DND-41 (cell line): Measurements from ENCODE around the gene TNS1.

Experiments
- ATAC-seq: fragments of 200-7000 bp; cut with Tn5 transposase; 3 replicates; pipeline ENCODE4 v1.9.1; 2021; ENCODE audit warnings: low read depth; ENCODE audit not compliant: insufficient read depth
- DNase-seq: peaks from one replicate; pipeline ENCODE4 v3.0.0-alpha.2; 2020
- H2AFZ ChIP-seq: 2 replicates; pipeline ENCODE4 v1.6.0; 2012; ENCODE audit warnings: low read depth, low read length
- H3K27ac ChIP-seq: 2 replicates; pipeline ENCODE4 v1.5.1; 2012; ENCODE audit warnings: low read length, inconsistent platforms
- H3K27me3 ChIP-seq: fragments of 200-600 bp; sonication (generic); 2 replicates; pipeline ENCODE4 v1.6.0; 2012; ENCODE audit warnings: low read length, mild to moderate bottlenecking, inconsistent platforms; ENCODE audit not compliant: insufficient read depth, poor library complexity
- H3K36me3 ChIP-seq: 2 replicates; pipeline ENCODE4 v1.5.1; 2012; ENCODE audit warnings: low read length, inconsistent platforms; ENCODE audit not compliant: insufficient read depth
- H3K4me1 ChIP-seq: 2 replicates; pipeline ENCODE4 v1.5.1; 2012; ENCODE audit warnings: mild to moderate bottlenecking, low read length; ENCODE audit not compliant: insufficient read depth
- H3K4me2 ChIP-seq: 2 replicates; pipeline ENCODE4 v1.6.0; 2012; ENCODE audit warnings: mild to moderate bottlenecking, moderate library complexity, low read length, inconsistent platforms; ENCODE audit not compliant: insufficient read depth
- H3K4me3 ChIP-seq, 2 experiments: fragments of 200-600 bp in 1 of 2; shearing (Covaris generic) in 1 of 2; 2 replicates each; pipeline ENCODE4 v1.5.1; 2012 to 2016; ENCODE audit warnings: inconsistent platforms in 2 of 2, low read length in 2 of 2, mild to moderate bottlenecking in 2 of 2, low read depth in 1 of 2, moderate library complexity in 1 of 2
- H3K79me2 ChIP-seq: 2 replicates; pipeline ENCODE4 v1.6.0; 2012; ENCODE audit warnings: low read length, inconsistent platforms; ENCODE audit not compliant: insufficient read depth
- H3K9ac ChIP-seq: 2 replicates; pipeline ENCODE4 v1.6.0; 2012; ENCODE audit warnings: low read depth, mild to moderate bottlenecking, inconsistent platforms, low read length, moderate library complexity
- H3K9me3 ChIP-seq: 2 replicates; pipeline ENCODE4 v1.5.1; 2012; ENCODE audit warnings: low read length, moderate library complexity, mild to moderate bottlenecking, inconsistent platforms; ENCODE audit not compliant: insufficient read depth, severe bottlenecking
- H4K20me1 ChIP-seq: 2 replicates; pipeline ENCODE4 v1.6.0; 2012; ENCODE audit warnings: low read length; ENCODE audit not compliant: insufficient read depth
- EZH2 ChIP-seq: IDR thresholded peaks from 3 replicates; pipeline ENCODE4 v1.6.1; 2012; ENCODE audit warnings: borderline replicate concordance, low read depth, mild to moderate bottlenecking, moderate library complexity, low read length, inconsistent platforms; ENCODE audit not compliant: severe bottlenecking
- TF ChIP-seq, protein P1 (sequence below): IDR thresholded peaks from 2 replicates; pipeline ENCODE4 v1.5.1; 2012; ENCODE audit warnings: borderline replicate concordance, low read length, moderate library complexity, mild to moderate bottlenecking; ENCODE audit not compliant: poor library complexity, severe bottlenecking; ENCODE audit errors: extremely low read depth

Gene TNS1

GRCh38 chr2:217901400-217901799 lies 101.4 kb downstream of the TNS1 start:
- H2AFZ ChIP-seq: no peak overlapping the region
- H3K4me1 ChIP-seq: no peaks in the 10 kb centered on the region
- H3K27ac ChIP-seq: no peak overlapping the region
- no peaks in the 10 kb centered on the region for H3K9me3 ChIP-seq
- H3K9ac ChIP-seq: no peak overlapping the region
- H3K27me3 ChIP-seq: peaks cover 17% of the 10 kb centered on the region
- DNase-seq (no peak), ATAC-seq (no peak)
- TF ChIP-seq, protein P1, sequence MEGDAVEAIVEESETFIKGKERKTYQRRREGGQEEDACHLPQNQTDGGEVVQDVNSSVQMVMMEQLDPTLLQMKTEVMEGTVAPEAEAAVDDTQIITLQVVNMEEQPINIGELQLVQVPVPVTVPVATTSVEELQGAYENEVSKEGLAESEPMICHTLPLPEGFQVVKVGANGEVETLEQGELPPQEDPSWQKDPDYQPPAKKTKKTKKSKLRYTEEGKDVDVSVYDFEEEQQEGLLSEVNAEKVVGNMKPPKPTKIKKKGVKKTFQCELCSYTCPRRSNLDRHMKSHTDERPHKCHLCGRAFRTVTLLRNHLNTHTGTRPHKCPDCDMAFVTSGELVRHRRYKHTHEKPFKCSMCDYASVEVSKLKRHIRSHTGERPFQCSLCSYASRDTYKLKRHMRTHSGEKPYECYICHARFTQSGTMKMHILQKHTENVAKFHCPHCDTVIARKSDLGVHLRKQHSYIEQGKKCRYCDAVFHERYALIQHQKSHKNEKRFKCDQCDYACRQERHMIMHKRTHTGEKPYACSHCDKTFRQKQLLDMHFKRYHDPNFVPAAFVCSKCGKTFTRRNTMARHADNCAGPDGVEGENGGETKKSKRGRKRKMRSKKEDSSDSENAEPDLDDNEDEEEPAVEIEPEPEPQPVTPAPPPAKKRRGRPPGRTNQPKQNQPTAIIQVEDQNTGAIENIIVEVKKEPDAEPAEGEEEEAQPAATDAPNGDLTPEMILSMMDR: no peak
- no peak for TF ChIP-seq EZH2
- H3K4me2 ChIP-seq: no peak overlapping the region
- peaks cover 6% of the 10 kb centered on the region for H4K20me1 ChIP-seq
- no peaks in the 10 kb centered on the region for H3K79me2 ChIP-seq
- H3K36me3 ChIP-seq: no peaks in the 10 kb centered on the region
- H3K4me3 ChIP-seq: no peak overlapping the region

- H3K9ac ChIP-seq: no peak overlapping the region
- no peak overlapping the region for H3K4me2 ChIP-seq
- H2AFZ ChIP-seq: no peak overlapping the region
- no peak overlapping the region for H3K4me3 ChIP-seq
- no peak for TF ChIP-seq EZH2
- TF ChIP-seq, protein P1: no peak
- H4K20me1 ChIP-seq: peaks cover 6% of the 10 kb centered on the region
- no peak for ATAC-seq
- H3K36me3 ChIP-seq: no peaks in the 10 kb centered on the region
- H3K79me2 ChIP-seq: no peaks in the 10 kb centered on the region
- no peaks in the 10 kb centered on the region for H3K9me3 ChIP-seq
- DNase-seq: no peak
- no peaks in the 10 kb centered on the region for H3K4me1 ChIP-seq
- H3K27me3 ChIP-seq: peaks cover 13% of the 10 kb centered on the region
- H3K27ac ChIP-seq: no peak overlapping the region
Observed at GRCh38 chr2:217900780-217901360, 101.9 kb downstream of the TNS1 start.

DNA sequence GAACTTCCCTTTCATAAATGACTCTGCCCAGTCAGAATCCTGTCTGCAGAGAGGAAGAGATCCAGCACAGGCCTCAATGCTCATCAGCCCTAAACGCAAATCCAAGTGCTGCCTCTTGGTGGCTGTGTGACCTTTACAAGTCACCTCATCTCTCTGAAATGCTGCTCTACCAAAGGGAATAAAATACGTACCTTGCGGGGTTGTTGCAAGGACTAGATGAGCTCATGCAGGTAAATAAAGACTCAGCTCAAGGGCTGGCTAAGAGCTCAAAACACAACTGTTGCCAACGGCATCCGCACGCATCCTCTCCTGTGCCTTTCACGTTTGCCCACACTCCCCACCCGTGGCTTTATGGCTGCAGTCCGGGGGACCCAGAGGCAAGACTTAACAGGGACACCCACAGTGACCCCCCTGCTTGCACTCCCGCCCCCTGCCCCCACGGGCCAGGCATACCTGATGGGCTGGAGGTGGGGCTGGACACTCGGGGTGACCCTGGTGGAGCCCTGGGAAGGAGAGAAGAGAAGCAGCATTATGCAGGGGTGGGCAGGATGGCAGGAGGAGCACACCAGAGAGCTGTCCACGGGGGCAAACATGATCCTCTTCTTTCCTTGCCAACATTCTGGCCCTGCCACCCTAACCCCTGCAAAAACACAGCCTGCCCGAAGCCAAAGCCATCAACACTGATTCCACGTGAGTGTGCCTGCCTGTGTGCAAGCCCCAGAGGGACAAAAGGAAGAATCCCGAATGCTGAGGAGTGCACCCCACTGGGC lies 102.6 kb downstream of the TNS1 start:
- Histone ChIP-seq H4K20me1 (peaks cover 6% of the 10 kb centered on the region), H3K9ac (no peak overlapping the region), H3K9me3 (no peaks in the 10 kb centered on the region), H3K4me3 (no peak overlapping the region), H3K27me3 (peaks cover 6% of the 10 kb centered on the region), H3K79me2 (no peaks in the 10 kb centered on the region), H3K4me1 (no peaks in the 10 kb centered on the region), H3K4me2 (no peak overlapping the region), H3K36me3 (no peaks in the 10 kb centered on the region), H3K27ac (no peak overlapping the region), H2AFZ (no peak overlapping the region)
- DNase-seq (no peak), ATAC-seq (no peak)
- TF ChIP-seq EZH2: no peak

DNA sequence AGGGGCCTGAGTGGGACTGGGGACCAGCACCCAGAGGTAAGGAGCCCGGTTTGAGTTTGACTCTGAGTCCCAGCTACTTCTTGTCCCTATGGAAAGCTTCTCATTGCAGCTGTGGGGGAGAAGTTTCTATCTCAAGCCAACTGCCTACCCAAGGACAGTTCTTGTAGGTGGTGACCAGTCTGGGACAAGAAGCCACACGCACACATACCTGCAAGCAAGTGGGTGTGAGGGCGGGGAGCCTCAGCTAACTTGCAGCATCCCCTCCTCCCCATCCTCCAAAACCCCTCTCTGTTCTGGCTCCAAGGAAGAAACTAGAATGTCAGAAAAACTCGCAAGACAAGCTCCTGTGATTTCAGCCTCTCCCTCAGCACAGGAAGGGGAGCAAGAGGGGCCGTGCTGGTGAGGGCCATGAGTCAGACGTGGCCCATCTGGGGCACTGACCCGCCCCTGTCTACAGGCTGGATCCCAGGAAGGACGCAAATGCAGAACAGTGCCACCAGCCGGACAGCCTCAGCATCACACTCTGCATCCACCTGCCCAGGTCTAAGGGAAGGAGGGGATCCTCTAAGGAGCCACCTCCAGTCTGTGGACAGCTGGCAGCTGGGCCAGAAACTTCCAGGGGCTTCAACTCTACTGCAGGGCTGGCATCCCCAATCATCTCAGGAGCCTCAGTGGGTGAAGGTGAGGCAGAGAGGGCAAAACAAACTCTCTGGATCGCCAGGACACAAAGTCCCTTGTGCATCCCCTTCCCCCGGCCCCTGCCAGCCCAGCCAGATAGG lies 103.4 kb downstream of the TNS1 start:
- no peak for ATAC-seq

More for the DNA sequence above, 103.4 kb downstream of the TNS1 start:
- Histone ChIP-seq H3K9ac (no peak overlapping the region), H3K4me3 (no peak overlapping the region), H3K9me3 (no peaks in the 10 kb centered on the region), H3K27ac (no peak overlapping the region), H4K20me1 (peaks cover 6% of the 10 kb centered on the region; the same call in 1 of the 2 replicates), H3K4me2 (no peak overlapping the region), H3K27me3 (no peaks in the 10 kb centered on the region), H3K79me2 (no peaks in the 10 kb centered on the region), H3K36me3 (no peaks in the 10 kb centered on the region), H2AFZ (no peak overlapping the region), H3K4me1 (no peaks in the 10 kb centered on the region)
- no peak for DNase-seq
- TF ChIP-seq, protein P1: peak; percentile 16
- TF ChIP-seq EZH2: no peak
